Mucosa of descending colon (tissue), 3 donors: ENCODE measurements around the gene TMEM134. TPM values are rescaled to one million over a fixed set of nuclear protein-coding genes. Genes with fewer than 3 reads are reported as not detected.
"Not testable (repeated sequence)": the region's sequence is repeated elsewhere in the genome, so short reads cannot be mapped to it uniquely, and the experiment has no call there.

Experiments
- ATAC-seq: fragments of 200-7000 bp; cut with Tn5 transposase; one replicate; pipeline ENCODE4 v1.9.1; 2020; ENCODE audit warnings: mild to moderate bottlenecking, moderate library complexity
- DNase-seq, 3 donors: peaks; one replicate each; pipeline ENCODE4 v3.0.0-alpha.2; 2020
- H3K36me3 ChIP-seq: fragments of 200-600 bp; one replicate; pipeline ENCODE4 v1.8.0; 2021; ENCODE audit warnings: low read depth, mild to moderate bottlenecking
- H3K4me1 ChIP-seq: fragments of 200-600 bp; one replicate; pipeline ENCODE4 v1.8.0; 2021; ENCODE audit warnings: low read depth, mild to moderate bottlenecking
- H3K4me3 ChIP-seq: fragments of 200-600 bp; one replicate; pipeline ENCODE4 v1.8.0; 2021; ENCODE audit warnings: mild to moderate bottlenecking
- H3K9me3 ChIP-seq: fragments of 200-600 bp; one replicate; pipeline ENCODE4 v1.8.0; 2021; ENCODE audit warnings: mild to moderate bottlenecking
- CTCF ChIP-seq: fragments of 200-600 bp; IDR thresholded peaks from one replicate; pipeline ENCODE4 v1.8.0; 2022; ENCODE audit warnings: antibody characterized with exemption, mild to moderate bottlenecking
- intact Hi-C, 2 donors: fragments of 100-400 bp; cut with DNase I in 1 of 2; cut with micrococcal nuclease in 1 of 2; formaldehyde crosslinking; loops; one replicate each; pipeline versions ENCODE4 v1.11.0 to v1.11.1; 2022; cut with DNase I, micrococcal nuclease
- total RNA-seq, 3 donors: library from RNA; stranded (reverse); fragmentation: NEBNext Ultra II Directional in 2 of 3; extraction: Animal tissue kit (Norgen Biotek cat#: 25700) in 2 of 3; gene quantifications; one replicate each; pipeline versions ENCODE4 v1.2.1 to v1.2.4, GENCODE V29; 2021 to 2023
- donor health status: DM: no; HTN: no; CAD: no; lungs with moderate emphysema.
- donor health status: DM: no; HTN: no; CAD: no.
- donor health status: DM: no; HTN: yes; CAD: no.

TMEM134 gene
- total RNA-seq, 3 donors from 2014 or later = 44.7 to 82.2 (median 60.9) TPM

DNA sequence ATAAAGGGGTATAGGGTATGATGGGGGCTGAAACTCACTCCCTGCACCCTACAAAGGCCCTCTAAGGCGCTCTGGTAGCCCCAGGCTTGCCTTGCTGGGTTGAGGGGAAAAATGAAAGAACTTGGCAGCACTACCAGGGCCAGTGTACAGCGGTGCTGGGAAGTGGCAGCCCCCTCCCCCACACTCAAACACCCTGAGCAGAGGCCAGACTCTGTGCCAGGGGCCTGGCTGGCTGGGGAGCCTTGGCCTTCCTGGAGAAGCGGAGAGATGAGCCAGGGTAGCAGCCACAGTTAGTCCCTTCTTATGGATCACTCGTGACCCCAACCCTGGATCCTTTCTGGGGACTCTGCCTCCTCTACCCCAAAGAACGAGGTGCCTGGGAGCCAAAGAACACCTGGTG is 2.7 kb downstream of the TMEM134 start:
- H3K36me3 ChIP-seq = no peaks in the 10 kb centered on the region
- intact Hi-C loops = no loop called here
- H3K4me1 ChIP-seq = peaks cover 20% of the 10 kb centered on the region

GRCh38 chr11:67465530-67465929 is 3.5 kb downstream of the TMEM134 start:
- ATAC-seq, H3K4me3 ChIP-seq, H3K36me3 ChIP-seq, H3K9me3 ChIP-seq, DNase-seq, intact Hi-C loops: not testable (repeated sequence)
- H3K4me1 ChIP-seq = peaks cover 20% of the 10 kb centered on the region

More for the DNA sequence above, 2.7 kb downstream of the TMEM134 start:
- DNase-seq = no peak
- ATAC-seq = no peak
- Histone ChIP-seq H3K4me3 (no peak overlapping the region), H3K9me3 (no peaks in the 10 kb centered on the region)
- TF ChIP-seq CTCF = no peak

DNA sequence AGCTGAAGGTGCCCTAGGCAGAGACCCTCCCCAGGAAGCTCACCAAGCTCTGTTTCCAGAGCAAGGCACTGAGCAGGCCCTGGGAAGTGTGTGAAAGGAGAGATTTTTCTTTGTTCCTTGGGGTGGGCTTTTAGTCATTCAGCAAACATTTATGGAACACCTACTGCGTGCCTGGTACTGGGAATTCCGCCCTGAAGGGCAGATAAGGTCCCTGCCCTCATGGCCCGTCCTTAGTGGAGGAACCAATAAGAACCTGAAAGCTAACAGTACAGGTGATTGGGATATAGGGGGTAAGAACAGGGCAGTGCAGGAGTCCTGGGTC is 3.9 kb downstream of the TMEM134 start:
- intact Hi-C loops = no loop called here
- peaks cover 20% of the 10 kb centered on the region for H3K4me1 ChIP-seq
- DNase-seq (no peak), ATAC-seq (peak; percentile 1)
- no peaks in the 10 kb centered on the region for H3K9me3 ChIP-seq
- no peak for TF ChIP-seq CTCF
- no peaks in the 10 kb centered on the region for H3K36me3 ChIP-seq
- H3K4me3 ChIP-seq = peak overlapping the region; percentile 42

- Histone ChIP-seq H3K4me1 (peaks cover 20% of the 10 kb centered on the region), H3K36me3 (no peaks in the 10 kb centered on the region), H3K9me3 (no peaks in the 10 kb centered on the region), H3K4me3 (peak overlapping the region; percentile 42)
- peak; percentile 85 for ATAC-seq
- intact Hi-C loops = no loop called here
- peak; percentile 95 to 97 (median 95) for DNase-seq
- TF ChIP-seq CTCF = no peak
Observed at GRCh38 chr11:67464411-67465188, 4.5 kb downstream of the TMEM134 start.

GRCh38 chr11:67463680-67464410 is 5.2 kb downstream of the TMEM134 start:
- H3K4me1 ChIP-seq = peaks cover 20% of the 10 kb centered on the region
- intact Hi-C loops = no loop called here
- H3K36me3 ChIP-seq = no peaks in the 10 kb centered on the region
- no peaks in the 10 kb centered on the region for H3K9me3 ChIP-seq
- ATAC-seq (peak; percentile 53), DNase-seq (peak in 2 of 3 donors; percentile 76 to 86)
- H3K4me3 ChIP-seq = no peak overlapping the region
- no peak for TF ChIP-seq CTCF

GRCh38 chr11:67463186-67463585 is 5.9 kb downstream of the TMEM134 start:
- intact Hi-C loops = no loop called here
- Histone ChIP-seq H3K36me3 (no peaks in the 10 kb centered on the region), H3K9me3 (no peaks in the 10 kb centered on the region), H3K4me1 (peaks cover 18% of the 10 kb centered on the region), H3K4me3 (no peak overlapping the region)
- TF ChIP-seq CTCF = no peak
- ATAC-seq (no peak), DNase-seq (no peak)
